SK-N-SH (cell line): ENCODE data around the gene MAB21L1. TPM values are rescaled to one million over a fixed set of nuclear protein-coding genes. Genes with fewer than 3 reads are reported as not detected.

Experiments
- CTCF ChIA-PET: fragments of 300-600, 350-600 bp; formaldehyde crosslinking; extraction: SDS; loops from one replicate; lab custom pipeline; 2021; lab: Yijun Ruan, JAX
- POLR2A ChIA-PET: fragments of 350-600 bp; sonication (Branson Sonifier 250); formaldehyde crosslinking; extraction: SDS; loops from one replicate; lab custom pipeline; 2020; ENCODE audit warnings: antibody characterized with exemption, inconsistent platforms; lab: Yijun Ruan, JAX
- DNase-seq: peaks from one replicate; pipeline ENCODE4 v3.0.0; 2012
- H2AFZ ChIP-seq: fragments of 200-600 bp; sonication (generic); 2 replicates; pipeline ENCODE4 v1.8.1; 2016; ENCODE audit warnings: antibody characterized with exemption, mild to moderate bottlenecking, low read depth
- H3F3A ChIP-seq: fragments of 200-600 bp; sonication (generic); replicated peaks from 2 replicates; pipeline ENCODE3; 2016; ENCODE audit warnings: antibody characterized with exemption, mild to moderate bottlenecking; ENCODE audit not compliant: insufficient read depth
- H3K27ac ChIP-seq, 2 experiments: fragments of 200-500 bp in 1 of 2; fragments of 200-600 bp in 1 of 2; sonication (Bioruptor generic) in 1 of 2; sonication (generic), shearing (Covaris generic) in 1 of 2; 2 replicates each; pipeline versions ENCODE4 v1.5.1 to v1.6.1; 2014 to 2016; ENCODE audit warnings: low read depth in 2 of 2, inconsistent platforms in 1 of 2, low read length in 1 of 2, mild to moderate bottlenecking in 1 of 2, mixed read lengths in 1 of 2
- H3K27me3 ChIP-seq: fragments of 200-600 bp; sonication (generic), shearing (Covaris generic); 2 replicates; pipeline ENCODE4 v1.6.1; 2016; ENCODE audit warnings: mixed run types; ENCODE audit not compliant: insufficient read depth
- H3K36me3 ChIP-seq, 2 experiments: fragments of 200-500 bp in 1 of 2; fragments of 200-600 bp in 1 of 2; sonication (Bioruptor generic) in 1 of 2; sonication (generic) in 1 of 2; replicated peaks in 1 of 2; 2 replicates each; pipeline versions ENCODE3 to v1.5.1; 2014 to 2016; ENCODE audit warnings: low read length in 1 of 2, mild to moderate bottlenecking in 1 of 2; ENCODE audit not compliant: insufficient read depth in 2 of 2, control insufficient read depth in 1 of 2
- H3K4me1 ChIP-seq, 2 experiments: fragments of 200-500 bp in 1 of 2; fragments of 200-600 bp in 1 of 2; sonication (Bioruptor generic) in 1 of 2; sonication (generic), shearing (Covaris generic) in 1 of 2; 2 replicates each; pipeline versions ENCODE4 v1.5.1 to v1.6.1; 2014 to 2016; ENCODE audit warnings: low read depth in 1 of 2, low read length in 1 of 2, mixed run types in 1 of 2; ENCODE audit not compliant: insufficient read depth in 2 of 2, control insufficient read depth in 1 of 2
- H3K4me2 ChIP-seq: fragments of 200-600 bp; sonication (generic), shearing (Covaris generic); 2 replicates; pipeline ENCODE4 v1.6.1; 2017; ENCODE audit warnings: mixed run types
- H3K4me3 ChIP-seq, 2 experiments: fragments of 200-500 bp in 1 of 2; fragments of 200-600 bp in 1 of 2; sonication (Bioruptor generic) in 1 of 2; sonication (generic), shearing (Covaris generic) in 1 of 2; 2 replicates each; pipeline versions ENCODE4 v1.5.1 to v1.8.1; 2014 to 2016; ENCODE audit warnings: low read depth in 2 of 2, inconsistent platforms in 1 of 2, low read length in 1 of 2, mild to moderate bottlenecking in 1 of 2, mixed read lengths in 1 of 2, moderate library complexity in 1 of 2
- H3K79me2 ChIP-seq: fragments of 200-600 bp; sonication (generic); 2 replicates; pipeline ENCODE4 v1.8.1; 2017; ENCODE audit warnings: mild to moderate bottlenecking; ENCODE audit not compliant: insufficient read depth
- H3K9ac ChIP-seq: fragments of 200-600 bp; sonication (generic); 2 replicates; pipeline ENCODE4 v1.6.1; 2017; ENCODE audit warnings: mixed run types
- H3K9me2 ChIP-seq: fragments of 200-600 bp; sonication (generic); 2 replicates; pipeline ENCODE4 v1.6.1; 2017; ENCODE audit warnings: mixed run types
- H3K9me3 ChIP-seq: fragments of 200-600 bp; sonication (generic); 2 replicates; pipeline ENCODE4 v1.6.1; 2017; ENCODE audit warnings: mixed run types, mild to moderate bottlenecking, moderate library complexity
- H4K20me1 ChIP-seq: fragments of 200-600 bp; sonication (generic); 2 replicates; pipeline ENCODE4 v1.6.1; 2017; ENCODE audit warnings: mild to moderate bottlenecking, mixed run types; ENCODE audit not compliant: insufficient read depth
- EP300 ChIP-seq, 2 experiments: IDR thresholded peaks; 2 replicates each; pipeline versions ENCODE4 v1.4.0 to v1.6.1; 2012; ENCODE audit warnings: borderline replicate concordance in 1 of 2, low read depth in 1 of 2, low read length in 1 of 2
- FOXM1 ChIP-seq: IDR thresholded peaks from 2 replicates; pipeline ENCODE4 v1.4.0; 2012; ENCODE audit warnings: low read depth, mild to moderate bottlenecking
- GATA2 ChIP-seq: sonication (generic); formaldehyde crosslinking; IDR thresholded peaks from 2 replicates; pipeline ENCODE4 v1.5.0; 2020; ENCODE audit warnings: mild to moderate bottlenecking, missing genetic modification reagents
- JUND ChIP-seq: IDR thresholded peaks from 2 replicates; pipeline ENCODE4 v1.4.0; 2012
- MAX ChIP-seq: IDR thresholded peaks from 2 replicates; pipeline ENCODE4 v1.4.0; 2012; ENCODE audit warnings: low read depth
- MEF2A ChIP-seq: IDR thresholded peaks from 2 replicates; pipeline ENCODE4 v1.4.0; 2012; ENCODE audit warnings: low read depth, borderline replicate concordance
- MXI1 ChIP-seq: IDR thresholded peaks from 2 replicates; pipeline ENCODE4 v1.6.1; 2012; ENCODE audit warnings: mild to moderate bottlenecking, low read depth, low read length, improper control_type of control experiment
- NFIC ChIP-seq: IDR thresholded peaks from 2 replicates; pipeline ENCODE4 v1.4.0; 2012; ENCODE audit warnings: borderline replicate concordance
- POLR2AphosphoS5 ChIP-seq: IDR thresholded peaks from 2 replicates; pipeline ENCODE4 v1.6.1; 2012; ENCODE audit warnings: low read depth, low read length
- RAD21 ChIP-seq: IDR thresholded peaks from 2 replicates; pipeline ENCODE4 v1.6.1; 2012; ENCODE audit warnings: mild to moderate bottlenecking, low read length
- RCOR1 ChIP-seq: fragments of 150-350 bp; IDR thresholded peaks from 2 replicates; pipeline ENCODE4 v1.6.1; 2017; ENCODE audit warnings: antibody characterized with exemption, low read length
- RFX5 ChIP-seq: IDR thresholded peaks from 2 replicates; pipeline ENCODE4 v1.6.1; 2012; ENCODE audit warnings: mild to moderate bottlenecking, improper control_type of control experiment, low read length
- YY1 ChIP-seq: IDR thresholded peaks from 2 replicates; pipeline ENCODE4 v1.4.0; 2012; ENCODE audit warnings: low read depth, mild to moderate bottlenecking
- WGBS: methylation state at CpG from one replicate; pipeline ENCODE4 v1.1.6; 2017; ENCODE audit warnings: low lambda C conversion rate; 5-methylcytosine and 5-hydroxymethylcytosine counted together
- polyA plus RNA-seq, 3 experiments: library from polyadenylated mRNA; depleted of rRNA; stranded (reverse); fragments of >200 nt; gene quantifications; 2 replicates each; pipeline ENCODE4 v1.2.3, GENCODE V29; 2012
- TF ChIP-seq, protein P1 (sequence below): IDR thresholded peaks from 2 replicates; pipeline ENCODE4 v1.4.0; 2012; ENCODE audit warnings: low read depth, borderline replicate concordance

MAB21L1 gene
- polyA plus RNA-seq, 1 of the 3 experiments (the other 2 are of a cell fraction), result 42.3 TPM

DNA sequence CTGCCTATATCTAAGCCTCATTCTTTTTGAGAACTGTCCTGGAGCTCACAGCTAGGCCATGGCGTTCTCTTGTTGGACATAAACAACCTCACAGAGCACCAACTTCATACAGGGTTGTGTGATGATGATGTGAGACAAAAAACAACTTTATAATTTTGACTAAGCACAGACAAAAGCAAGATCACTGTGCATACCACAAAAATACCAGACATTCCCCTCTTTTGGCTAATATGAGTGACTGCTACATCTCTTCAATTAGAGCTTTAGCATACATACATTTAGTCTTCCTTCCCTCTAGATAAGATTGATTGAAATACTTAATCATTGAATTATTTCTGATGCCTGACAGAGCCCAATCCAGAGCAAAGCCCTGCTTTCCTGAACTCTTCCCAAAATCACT, 8.3 kb downstream of the MAB21L1 start (continued):
- TF ChIP-seq MAX (no peak), RFX5 (no peak), RAD21 (no peak), EP300 (IDR thresholded peaks at IDR 0.05; ENCODE audit: borderline replicate concordance in 1 of 2, low read depth in 1 of 2, low read length in 1 of 2) (peak; percentile 61 to 64; a peak in 2 of 4 replicates), POLR2AphosphoS5 (no peak), YY1 (no peak), MXI1 (no peak), MEF2A (no peak), FOXM1 (no peak), NFIC (no peak)
- TF ChIP-seq, protein P1, sequence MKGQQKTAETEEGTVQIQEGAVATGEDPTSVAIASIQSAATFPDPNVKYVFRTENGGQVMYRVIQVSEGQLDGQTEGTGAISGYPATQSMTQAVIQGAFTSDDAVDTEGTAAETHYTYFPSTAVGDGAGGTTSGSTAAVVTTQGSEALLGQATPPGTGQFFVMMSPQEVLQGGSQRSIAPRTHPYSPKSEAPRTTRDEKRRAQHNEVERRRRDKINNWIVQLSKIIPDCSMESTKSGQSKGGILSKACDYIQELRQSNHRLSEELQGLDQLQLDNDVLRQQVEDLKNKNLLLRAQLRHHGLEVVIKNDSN, result no peak

DNA sequence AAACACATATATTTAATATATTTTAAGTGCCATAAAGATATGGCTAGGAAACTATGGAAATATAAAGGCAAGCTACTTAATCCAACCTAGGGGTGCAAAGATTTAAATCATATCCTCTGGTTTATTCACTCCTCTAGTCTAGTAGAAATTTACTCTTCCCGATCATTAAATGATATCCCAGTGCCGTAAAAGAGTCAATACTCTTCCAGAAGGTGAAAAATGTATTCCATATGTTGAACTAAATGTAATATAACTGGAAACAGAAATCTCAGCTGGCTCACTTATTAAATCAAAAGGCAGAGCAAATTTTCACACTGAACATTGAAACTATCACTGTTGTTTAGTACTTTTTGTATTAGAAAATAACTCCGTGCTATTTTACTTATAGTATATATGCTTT, 11.1 kb downstream of the MAB21L1 start:
- WGBS, result 42% methylated on average over 3 of the region's 3 CpGs
- H3K9me3 ChIP-seq, result no peaks in the 10 kb centered on the region; the same call in 1 of the 2 replicates
- no peak overlapping the region for H2AFZ ChIP-seq
- H3K27me3 ChIP-seq, result no peaks in the 10 kb centered on the region
- CTCF ChIA-PET, result interaction anchor here (0.6 to 1.5 kb wide), 6 partner anchors 10 to 1436 kb away, joined by 3 to 6 read pairs (median 3); partner anchors contain the start of gene MAB21L1
- no peaks in the 10 kb centered on the region for H3K36me3 ChIP-seq
- H3F3A ChIP-seq, result peaks cover 20% of the 10 kb centered on the region
- H3K27ac ChIP-seq, result peak overlapping the region in 1 of 2 experiments; percentile 80; a peak in 2 of 4 replicates
- H3K79me2 ChIP-seq, result peaks cover 18% of the 10 kb centered on the region
- H3K4me2 ChIP-seq, result no peak overlapping the region
- H3K9ac ChIP-seq, result no peak overlapping the region
- no peaks in the 10 kb centered on the region for H3K9me2 ChIP-seq
- DNase-seq, result no peak
- H3K4me1 ChIP-seq, result peaks cover 9 to 16% of the 10 kb centered on the region in 2 experiments
- TF ChIP-seq MXI1, result 0 out of 2 replicates have a peak, but pooled peaks have one; percentile 18
- TF ChIP-seq POLR2AphosphoS5, result no peak
- TF ChIP-seq EP300 (IDR thresholded peaks at IDR 0.05; ENCODE audit: borderline replicate concordance in 1 of 2, low read depth in 1 of 2, low read length in 1 of 2), result peak in 1 of 2 experiments; percentile 78; a peak in 1 of 4 replicates
- no peak for TF ChIP-seq MAX
- no peak for TF ChIP-seq MEF2A
- TF ChIP-seq GATA2 (CRISPR knock-in tag), result peak; percentile 57
- TF ChIP-seq, protein P1, result no peak
- peak; percentile 8; the same call in 1 of the 2 replicates for TF ChIP-seq RCOR1
- TF ChIP-seq JUND, result 0 out of 2 replicates have a peak, but pooled peaks have one; percentile 4
- TF ChIP-seq, all 33 proteins: peak for 5
- Histone ChIP-seq H3K4me3 (no peak overlapping the region), H4K20me1 (no peaks in the 10 kb centered on the region)
- POLR2A ChIA-PET, result interaction anchor here (1.1 to 2.1 kb wide), 2 partner anchors 10 to 11 kb away, joined by 3 to 10 read pairs; partner anchors contain the start of gene MAB21L1
